ENCODE data around the gene TERC. TPM values are rescaled to one million over a fixed set of nuclear protein-coding genes. Genes with fewer than 3 reads are reported as not detected.

Gene TERC
- polyA plus RNA-seq, 1 experiment, result not detected

DNA sequence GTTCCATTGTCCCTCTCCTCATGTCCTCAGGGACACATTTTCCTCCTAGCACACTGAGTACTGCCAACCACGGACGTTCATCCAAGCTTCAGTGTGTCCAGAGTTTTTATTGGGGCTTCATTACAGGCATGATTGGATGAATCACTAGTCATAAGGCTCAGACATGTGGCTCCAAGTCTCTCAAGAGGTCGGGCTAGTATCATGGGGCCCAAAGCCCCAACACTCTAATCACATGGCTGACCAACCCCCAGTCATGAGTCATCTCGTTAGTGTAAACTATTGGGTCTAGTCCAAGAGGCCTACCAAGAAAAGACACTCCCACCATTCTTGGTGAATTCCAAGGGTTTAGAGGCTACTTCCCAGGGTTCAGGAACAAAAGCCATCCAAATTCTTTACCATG lies 4.4 kb downstream of the TERC start:
- CTCF ChIA-PET, result interaction anchor here (1.0 to 1.5 kb wide), 2 partner anchors 92 to 611 kb away, joined by 3 to 4 read pairs; no protein-coding TSS in a partner anchor
- DNase-seq (ENCODE audit: low read depth, low spot score), result no peak
- TF ChIP-seq, protein P1, sequence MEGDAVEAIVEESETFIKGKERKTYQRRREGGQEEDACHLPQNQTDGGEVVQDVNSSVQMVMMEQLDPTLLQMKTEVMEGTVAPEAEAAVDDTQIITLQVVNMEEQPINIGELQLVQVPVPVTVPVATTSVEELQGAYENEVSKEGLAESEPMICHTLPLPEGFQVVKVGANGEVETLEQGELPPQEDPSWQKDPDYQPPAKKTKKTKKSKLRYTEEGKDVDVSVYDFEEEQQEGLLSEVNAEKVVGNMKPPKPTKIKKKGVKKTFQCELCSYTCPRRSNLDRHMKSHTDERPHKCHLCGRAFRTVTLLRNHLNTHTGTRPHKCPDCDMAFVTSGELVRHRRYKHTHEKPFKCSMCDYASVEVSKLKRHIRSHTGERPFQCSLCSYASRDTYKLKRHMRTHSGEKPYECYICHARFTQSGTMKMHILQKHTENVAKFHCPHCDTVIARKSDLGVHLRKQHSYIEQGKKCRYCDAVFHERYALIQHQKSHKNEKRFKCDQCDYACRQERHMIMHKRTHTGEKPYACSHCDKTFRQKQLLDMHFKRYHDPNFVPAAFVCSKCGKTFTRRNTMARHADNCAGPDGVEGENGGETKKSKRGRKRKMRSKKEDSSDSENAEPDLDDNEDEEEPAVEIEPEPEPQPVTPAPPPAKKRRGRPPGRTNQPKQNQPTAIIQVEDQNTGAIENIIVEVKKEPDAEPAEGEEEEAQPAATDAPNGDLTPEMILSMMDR (IDR thresholded peaks at IDR 0.05; ENCODE audit: low read depth, low read length), result no peak
- Histone ChIP-seq H3K27ac (ENCODE audit: low read depth, low read length) (no peak overlapping the region), H3K27me3 (ENCODE audit: control insufficient read depth, insufficient read depth, low read length) (no peaks in the 10 kb centered on the region), H3K9me3 (ENCODE audit: control insufficient read depth, insufficient read depth, low read length) (no peaks in the 10 kb centered on the region; the same call in 1 of the 2 replicates), H3K4me3 (ENCODE audit: low read depth, low read length) (no peak overlapping the region)
- POLR2A ChIA-PET, result no interaction called here

DNA sequence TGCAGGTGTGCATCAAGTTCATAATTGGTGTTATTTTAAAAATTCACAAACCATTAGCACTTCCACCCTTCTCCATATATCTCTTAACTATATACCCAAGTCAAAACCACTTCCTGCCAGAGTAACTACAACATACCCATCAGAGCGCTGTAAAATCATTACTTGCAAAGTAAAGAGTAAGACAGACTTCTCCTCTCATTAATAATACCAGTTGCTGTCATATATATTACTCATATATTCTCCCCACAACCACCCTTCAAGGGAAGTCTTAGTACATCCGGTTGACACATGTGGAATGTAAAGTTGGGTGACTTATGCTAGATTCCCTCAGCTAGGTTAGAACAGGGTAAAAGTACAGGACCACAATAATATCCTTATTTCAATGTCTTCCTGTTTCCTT lies 5.6 kb downstream of the TERC start:
- no peak overlapping the region for H3K4me3 ChIP-seq (ENCODE audit: low read depth, low read length)
- no peaks in the 10 kb centered on the region for H3K27me3 ChIP-seq (ENCODE audit: control insufficient read depth, insufficient read depth, low read length)
- TF ChIP-seq, protein P1 (IDR thresholded peaks at IDR 0.05; ENCODE audit: low read depth, low read length), result no peak
- DNase-seq (ENCODE audit: low read depth, low spot score), result no peak
- POLR2A ChIA-PET, result interaction anchor here (0.6 kb wide), 1 partner anchor 93 kb away, joined by 4 read pairs; no protein-coding TSS in a partner anchor
- CTCF ChIA-PET, result interaction anchor here (1.4 kb wide), 1 partner anchor 10 kb away, joined by 3 read pairs; the partner anchor contains the start of gene ACTRT3
- no peak overlapping the region for H3K27ac ChIP-seq (ENCODE audit: low read depth, low read length)
- H3K9me3 ChIP-seq (ENCODE audit: control insufficient read depth, insufficient read depth, low read length), result no peaks in the 10 kb centered on the region; the same call in 1 of the 2 replicates

DNA sequence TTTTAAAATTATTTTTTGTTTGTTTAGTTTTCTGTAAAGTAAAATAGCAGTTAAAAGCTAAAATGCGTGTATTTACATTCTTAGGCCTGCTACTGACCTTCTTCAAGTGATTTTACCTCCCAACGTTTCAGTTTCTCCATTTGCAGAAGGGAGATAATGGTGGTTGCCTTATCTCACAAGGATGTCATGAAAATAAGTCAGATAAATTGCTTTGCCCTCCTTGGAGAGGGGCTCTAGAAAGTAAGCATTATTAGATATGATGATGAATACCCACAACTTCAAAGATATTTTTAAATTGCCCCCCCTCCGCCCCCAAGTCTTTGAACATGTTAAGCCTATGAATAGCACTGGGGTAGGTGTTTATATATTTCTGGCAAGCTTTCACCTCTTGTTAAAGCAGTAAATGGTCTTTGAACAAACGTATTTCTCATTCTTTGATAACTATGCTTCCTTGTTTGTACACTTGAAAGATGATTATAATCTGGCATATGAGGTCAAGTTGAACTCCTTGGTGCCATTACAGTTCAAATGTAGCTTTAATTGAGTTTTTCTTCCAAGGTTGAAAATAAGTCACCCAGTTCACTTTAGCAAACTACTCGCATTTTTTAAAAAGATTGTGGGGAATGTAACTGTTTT lies 6.4 kb downstream of the TERC start:
- TF ChIP-seq, protein P1 (IDR thresholded peaks at IDR 0.05; ENCODE audit: low read depth, low read length), result no peak
- no peak overlapping the region for H3K4me3 ChIP-seq (ENCODE audit: low read depth, low read length)
- no peak for DNase-seq (ENCODE audit: low read depth, low spot score)
- CTCF ChIA-PET, result interaction anchor here (1.4 kb wide), 1 partner anchor 11 kb away, joined by 3 read pairs; the partner anchor contains the start of gene ACTRT3
- H3K27ac ChIP-seq (ENCODE audit: low read depth, low read length), result no peak overlapping the region
- POLR2A ChIA-PET, result no interaction called here
- no peaks in the 10 kb centered on the region; the same call in 1 of the 2 replicates for H3K9me3 ChIP-seq (ENCODE audit: control insufficient read depth, insufficient read depth, low read length)
- no peaks in the 10 kb centered on the region for H3K27me3 ChIP-seq (ENCODE audit: control insufficient read depth, insufficient read depth, low read length)

DNA sequence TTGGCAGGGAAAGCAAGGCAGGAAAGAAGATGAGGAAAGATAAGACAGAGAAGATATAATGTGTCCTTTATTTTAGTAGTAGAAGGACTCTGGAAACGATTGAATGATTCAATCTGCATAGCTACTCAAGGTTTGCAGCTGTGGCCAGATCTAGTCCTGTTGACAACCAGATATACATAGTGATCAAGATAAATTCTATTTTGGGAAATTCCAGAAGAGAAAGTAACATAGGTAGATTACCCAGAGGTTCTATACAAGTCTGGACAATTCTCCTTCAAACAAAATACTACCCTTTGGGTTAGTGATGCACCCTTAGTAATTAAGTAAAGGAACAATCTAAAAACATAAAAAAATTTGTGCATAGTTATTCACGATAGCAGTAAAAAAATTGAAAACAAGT lies 9.4 kb downstream of the TERC start:
- POLR2A ChIA-PET, result no interaction called here

DNA sequence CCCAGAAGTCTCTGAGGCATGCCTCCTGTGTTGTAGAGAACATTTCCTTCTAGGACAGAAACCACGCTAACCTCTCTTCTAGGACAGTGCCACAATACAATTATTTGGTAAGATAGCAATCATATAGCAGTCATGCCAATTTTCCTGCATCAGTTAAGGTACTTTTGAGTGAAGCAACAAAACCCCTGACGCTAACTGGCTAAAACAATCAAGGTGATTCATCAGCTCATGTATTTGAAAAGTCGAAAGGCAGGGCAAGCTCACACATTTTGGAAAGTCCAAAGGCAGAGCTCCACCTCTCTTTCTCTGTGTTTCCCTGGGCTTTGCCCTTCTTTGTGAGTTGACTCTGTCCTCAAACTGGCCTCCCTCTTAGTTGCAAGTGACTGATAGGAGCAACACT lies 10.1 kb downstream of the TERC start:
- no peaks in the 10 kb centered on the region for H3K9me3 ChIP-seq (ENCODE audit: control insufficient read depth, insufficient read depth, low read length)
- ChIA-PET POLR2A (no interaction called here), CTCF (no interaction called here)
- TF ChIP-seq, protein P1 (IDR thresholded peaks at IDR 0.05; ENCODE audit: low read depth, low read length), result no peak
- H3K4me3 ChIP-seq (ENCODE audit: low read depth, low read length), result no peak overlapping the region
- no peak overlapping the region for H3K27ac ChIP-seq (ENCODE audit: low read depth, low read length)
- H3K27me3 ChIP-seq (ENCODE audit: control insufficient read depth, insufficient read depth, low read length), result no peaks in the 10 kb centered on the region
- DNase-seq (ENCODE audit: low read depth, low spot score), result no peak

More for the DNA sequence above, 9.4 kb downstream of the TERC start:
- DNase-seq (ENCODE audit: low read depth, low spot score), result no peak
- CTCF ChIA-PET, result no interaction called here
- no peak overlapping the region for H3K4me3 ChIP-seq (ENCODE audit: low read depth, low read length)
- H3K27me3 ChIP-seq (ENCODE audit: control insufficient read depth, insufficient read depth, low read length), result no peaks in the 10 kb centered on the region
- TF ChIP-seq, protein P1 (IDR thresholded peaks at IDR 0.05; ENCODE audit: low read depth, low read length), result no peak
- H3K9me3 ChIP-seq (ENCODE audit: control insufficient read depth, insufficient read depth, low read length), result no peaks in the 10 kb centered on the region
- H3K27ac ChIP-seq (ENCODE audit: low read depth, low read length), result no peak overlapping the region
